Suprapubic skin (tissue), 4 donors: ENCODE measurements around the gene LARP7. TPM values are rescaled to one million over a fixed set of nuclear protein-coding genes. Genes with fewer than 3 reads are reported as not detected.

Experiments
- DNase-seq, 2 donors: peaks; one replicate each; pipeline ENCODE4 v3.0.0-alpha.2; 2019; ENCODE audit warnings: low spot score in 2 of 2
- H3K27ac ChIP-seq: fragments of 200-600 bp; sonication (generic); one replicate; pipeline ENCODE4 v1.5.1; 2019
- H3K27me3 ChIP-seq: fragments of 200-600 bp; sonication (generic); one replicate; pipeline ENCODE4 v1.5.1; 2019
- H3K36me3 ChIP-seq: fragments of 200-600 bp; sonication (generic); one replicate; pipeline ENCODE4 v1.5.1; 2019
- H3K4me1 ChIP-seq: fragments of 200-600 bp; sonication (generic); one replicate; pipeline ENCODE4 v1.5.1; 2019
- H3K4me3 ChIP-seq: fragments of 200-600 bp; sonication (generic); one replicate; pipeline ENCODE4 v1.5.1; 2019; ENCODE audit warnings: mild to moderate bottlenecking
- H3K9me3 ChIP-seq: fragments of 200-600 bp; sonication (generic); one replicate; pipeline ENCODE4 v1.5.1; 2019
- CTCF ChIP-seq, 2 donors: fragments of 200-600 bp in 1 of 2; fragments of 450-650 bp in 1 of 2; sonication (generic) in 1 of 2; IDR thresholded peaks; one replicate each; pipeline ENCODE4 v1.5.1; 2016 to 2019; ENCODE audit warnings: antibody characterized with exemption in 2 of 2, mild to moderate bottlenecking in 1 of 2, moderate library complexity in 1 of 2
- EP300 ChIP-seq: sonication (generic); formaldehyde crosslinking; IDR thresholded peaks from one replicate; pipeline ENCODE4 v1.6.1; 2017; ENCODE audit warnings: antibody characterized with exemption
- POLR2A ChIP-seq, 2 donors: fragments of 450-650 bp; IDR thresholded peaks; one replicate each; pipeline ENCODE4 v1.6.1; 2017; ENCODE audit warnings: antibody characterized with exemption in 2 of 2, mild to moderate bottlenecking in 2 of 2, moderate library complexity in 2 of 2
- POLR2AphosphoS5 ChIP-seq, 3 donors: sonication (generic); formaldehyde crosslinking; IDR thresholded peaks; one replicate each; pipeline ENCODE4 v1.6.1; 2017; ENCODE audit warnings: antibody characterized with exemption in 3 of 3
- WGBS: methylation state at CpG from one replicate; pipeline ENCODE4 v1.1.5; 2018; 5-methylcytosine and 5-hydroxymethylcytosine counted together
- total RNA-seq, 4 donors: library from RNA; depleted of rRNA; stranded (reverse); fragments of >200 nt; gene quantifications; one replicate each; pipeline ENCODE4 v1.1.0, GENCODE V29; 2016

The LARP7 gene
- total RNA-seq, 4 donors from 2014 or later = 24.2 to 33.8 (median 27.5) TPM

GRCh38 chr4:112673686-112674085 is 36.7 kb downstream of the LARP7 start:
- H3K27ac ChIP-seq = no peak overlapping the region
- H3K4me3 ChIP-seq = no peak overlapping the region
- 58% methylated on average over 1 of the region's 1 CpG for WGBS
- H3K9me3 ChIP-seq = no peaks in the 10 kb centered on the region
- H3K36me3 ChIP-seq = no peaks in the 10 kb centered on the region
- H3K27me3 ChIP-seq = no peaks in the 10 kb centered on the region
- H3K4me1 ChIP-seq = no peaks in the 10 kb centered on the region
- DNase-seq = no peak
- TF ChIP-seq POLR2AphosphoS5 (IDR thresholded peaks at IDR 0.05) = no peak
- no peak for TF ChIP-seq EP300

DNA sequence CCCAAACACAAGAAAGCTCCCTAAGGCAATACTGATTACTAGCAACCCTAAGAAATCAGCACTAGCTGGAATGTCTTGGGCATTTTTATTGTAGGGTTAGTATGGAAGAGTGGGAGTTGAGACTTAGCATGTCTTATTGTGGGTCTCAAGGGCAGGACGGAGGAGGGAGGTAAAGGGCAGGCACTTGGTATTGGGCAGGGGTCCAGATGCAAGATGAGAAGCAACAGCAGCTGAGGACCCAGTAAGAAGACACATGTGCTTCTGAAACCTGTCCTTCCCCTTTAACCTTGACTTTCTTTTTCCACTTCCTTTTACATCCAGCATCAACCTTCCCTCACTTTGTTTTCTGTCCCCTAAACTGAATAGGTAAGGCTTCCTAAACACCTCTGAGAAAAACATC is 37.4 kb downstream of the LARP7 start:
- no peaks in the 10 kb centered on the region for H3K36me3 ChIP-seq
- no peaks in the 10 kb centered on the region for H3K4me1 ChIP-seq
- H3K27ac ChIP-seq = no peak overlapping the region
- DNase-seq = no peak
- no peak overlapping the region for H3K4me3 ChIP-seq
- WGBS = 50% methylated on average over 1 of the region's 1 CpG
- H3K27me3 ChIP-seq = no peaks in the 10 kb centered on the region
- H3K9me3 ChIP-seq = no peaks in the 10 kb centered on the region
- no peak for TF ChIP-seq CTCF (IDR thresholded peaks at IDR 0.05)
- no peak for TF ChIP-seq POLR2AphosphoS5 (IDR thresholded peaks at IDR 0.05)
- TF ChIP-seq POLR2A (IDR thresholded peaks at IDR 0.05) = no peak
- TF ChIP-seq EP300 = no peak

DNA sequence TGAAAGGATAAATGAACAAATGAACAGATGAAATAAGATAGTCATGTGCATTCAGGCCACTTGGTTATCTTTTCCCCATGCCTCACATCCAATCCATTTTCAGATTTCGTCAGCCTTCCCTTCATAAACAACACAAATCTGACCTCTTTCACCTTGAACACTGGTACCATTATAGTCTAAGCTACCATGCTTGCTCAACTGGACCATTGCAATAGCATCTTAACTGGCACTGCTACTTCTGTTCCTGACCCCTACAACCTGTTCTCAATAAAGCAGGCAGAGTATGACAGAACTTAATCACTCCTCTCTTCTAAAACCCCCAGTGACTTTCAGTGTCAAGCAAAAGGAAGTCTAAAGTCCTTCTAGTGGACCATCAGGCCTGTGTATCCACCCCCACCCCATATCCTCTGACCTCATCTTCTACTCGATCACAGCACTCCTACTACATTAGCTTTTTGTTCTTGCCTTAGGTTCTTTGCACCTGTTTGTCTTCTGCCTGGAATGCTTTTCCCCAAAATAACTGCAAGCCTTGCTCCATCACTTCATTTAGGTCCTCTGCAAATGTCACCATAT is 40.7 kb downstream of the LARP7 start:
- no peaks in the 10 kb centered on the region for H3K27me3 ChIP-seq
- no peak overlapping the region for H3K4me3 ChIP-seq
- no peaks in the 10 kb centered on the region for H3K36me3 ChIP-seq
- 79% methylated on average over 2 of the region's 2 CpGs for WGBS
- TF ChIP-seq POLR2A (IDR thresholded peaks at IDR 0.05) (no peak), POLR2AphosphoS5 (IDR thresholded peaks at IDR 0.05) (no peak), EP300 (no peak), CTCF (IDR thresholded peaks at IDR 0.05) (no peak)
- H3K27ac ChIP-seq = no peak overlapping the region
- no peak for DNase-seq
- no peaks in the 10 kb centered on the region for H3K9me3 ChIP-seq
- H3K4me1 ChIP-seq = no peaks in the 10 kb centered on the region

DNA sequence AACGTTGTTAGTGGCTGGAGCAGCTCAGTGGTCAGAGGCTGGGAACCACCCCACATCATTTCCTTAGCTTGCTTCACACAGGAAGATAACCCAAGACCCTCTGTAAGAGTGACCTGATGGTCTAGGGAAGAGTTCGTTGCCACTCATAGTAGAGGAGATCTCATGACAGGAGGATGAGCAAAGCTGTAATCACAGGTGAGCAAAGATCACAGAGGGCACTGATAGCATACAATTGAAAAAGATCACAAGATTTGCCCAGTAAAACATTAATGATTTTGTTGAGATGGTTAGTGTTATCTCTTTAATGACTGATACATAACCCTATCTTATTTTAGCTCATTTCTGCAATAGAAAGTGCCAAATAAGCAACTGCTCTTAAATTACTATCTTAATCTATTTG is 44.1 kb downstream of the LARP7 start:
- no peaks in the 10 kb centered on the region for H3K27me3 ChIP-seq
- 46% methylated on average over 2 of the region's 2 CpGs for WGBS
- no peaks in the 10 kb centered on the region for H3K4me1 ChIP-seq
- no peaks in the 10 kb centered on the region for H3K36me3 ChIP-seq
- DNase-seq = no peak
- H3K4me3 ChIP-seq = no peak overlapping the region
- no peaks in the 10 kb centered on the region for H3K9me3 ChIP-seq
- H3K27ac ChIP-seq = no peak overlapping the region
- no peak for TF ChIP-seq POLR2AphosphoS5 (IDR thresholded peaks at IDR 0.05)
- no peak for TF ChIP-seq POLR2A (IDR thresholded peaks at IDR 0.05)
- no peak for TF ChIP-seq CTCF (IDR thresholded peaks at IDR 0.05)
- TF ChIP-seq EP300 = no peak

DNA sequence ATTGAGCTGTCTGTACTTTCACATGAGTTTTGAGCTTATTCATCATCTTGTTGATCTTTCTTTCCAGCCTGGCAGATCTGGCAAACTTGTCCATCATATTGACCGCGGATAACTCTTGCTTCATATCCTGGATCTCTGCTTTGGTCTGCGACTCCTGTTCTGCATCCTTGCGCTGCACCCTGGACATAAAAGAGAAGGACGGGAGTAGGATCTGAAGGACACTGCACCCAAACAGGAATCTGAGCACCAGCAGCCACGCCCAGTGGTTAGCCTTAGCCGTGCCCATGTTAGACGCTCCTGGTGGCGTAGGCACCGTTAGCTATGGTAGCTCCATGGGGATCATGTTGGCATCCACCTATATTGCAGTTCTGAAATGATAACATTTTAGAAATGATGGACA is 56.6 kb downstream of the LARP7 start:
- WGBS = 93% methylated on average over 10 of the region's 10 CpGs
- H3K27ac ChIP-seq = no peak overlapping the region
- no peaks in the 10 kb centered on the region for H3K36me3 ChIP-seq
- H3K4me1 ChIP-seq = no peaks in the 10 kb centered on the region
- H3K9me3 ChIP-seq = no peaks in the 10 kb centered on the region
- DNase-seq = no peak
- no peak for TF ChIP-seq POLR2A (IDR thresholded peaks at IDR 0.05)
- TF ChIP-seq CTCF (IDR thresholded peaks at IDR 0.05) = no peak
- no peak for TF ChIP-seq POLR2AphosphoS5 (IDR thresholded peaks at IDR 0.05)
- no peak for TF ChIP-seq EP300
- no peaks in the 10 kb centered on the region for H3K27me3 ChIP-seq
- H3K4me3 ChIP-seq = no peak overlapping the region

GRCh38 chr4:112700679-112701078 is 63.7 kb downstream of the LARP7 start:
- WGBS = 91% methylated on average over 3 of the region's 3 CpGs
- peaks cover 4% of the 10 kb centered on the region for H3K4me1 ChIP-seq
- H3K36me3 ChIP-seq = no peaks in the 10 kb centered on the region
- peaks cover 19% of the 10 kb centered on the region for H3K27me3 ChIP-seq
- H3K9me3 ChIP-seq = no peaks in the 10 kb centered on the region
- DNase-seq = no peak
- H3K4me3 ChIP-seq = no peak overlapping the region
- no peak for TF ChIP-seq EP300
- TF ChIP-seq POLR2AphosphoS5 (IDR thresholded peaks at IDR 0.05) = no peak
- TF ChIP-seq CTCF (IDR thresholded peaks at IDR 0.05) = no peak
- TF ChIP-seq POLR2A (IDR thresholded peaks at IDR 0.05) = no peak
- no peak overlapping the region for H3K27ac ChIP-seq
